HEK293 (cell line): Measurements from ENCODE around the gene AJM1.
A peak's percentile ranks its signal among the peaks of the same experiment; 100 is the strongest.

Experiments used
- GFI1B ChIP-seq: fragments of 450-650 bp; formaldehyde crosslinking; IDR thresholded peaks from 2 replicates; pipeline ENCODE4 v1.5.1; 2016; ENCODE audit warnings: missing biosample characterization, missing genetic modification characterization
- MEIS1 ChIP-seq: sonication (generic); formaldehyde crosslinking; IDR thresholded peaks from 2 replicates; pipeline ENCODE4 v1.8.1; 2022; ENCODE audit warnings: missing genetic modification reagents, mild to moderate bottlenecking, borderline replicate concordance
- RBAK ChIP-seq: fragments of 450-650 bp; formaldehyde crosslinking; IDR thresholded peaks from 2 replicates; pipeline ENCODE4 v1.5.1; 2016; ENCODE audit warnings: missing biosample characterization, missing genetic modification characterization
- SP7 ChIP-seq: fragments of 450-650 bp; formaldehyde crosslinking; IDR thresholded peaks from 2 replicates; pipeline ENCODE4 v1.5.1; 2016; ENCODE audit warnings: missing biosample characterization, missing genetic modification characterization
- WT1 ChIP-seq: fragments of 450-650 bp; formaldehyde crosslinking; IDR thresholded peaks from 2 replicates; pipeline ENCODE4 v1.5.1; 2016; ENCODE audit warnings: missing biosample characterization, missing genetic modification characterization
- YY1 ChIP-seq: fragments of 450-650 bp; formaldehyde crosslinking; IDR thresholded peaks from 2 replicates; pipeline ENCODE4 v1.5.1; 2018; ENCODE audit warnings: missing biosample characterization, missing genetic modification characterization
- ZBTB20 ChIP-seq: fragments of 450-650 bp; formaldehyde crosslinking; IDR thresholded peaks from 2 replicates; pipeline ENCODE4 v1.5.1; 2016; ENCODE audit warnings: missing biosample characterization, missing genetic modification characterization
- ZFHX2 ChIP-seq: fragments of 450-650 bp; formaldehyde crosslinking; conservative IDR thresholded peaks from 2 replicates; pipeline ENCODE4 v1.5.1; 2016; ENCODE audit warnings: missing biosample characterization, missing genetic modification characterization
- ZIC2 ChIP-seq: fragments of 450-650 bp; formaldehyde crosslinking; IDR thresholded peaks from 2 replicates; pipeline ENCODE4 v1.5.1; 2016; ENCODE audit warnings: missing biosample characterization, missing genetic modification characterization
- ZNF138 ChIP-seq: fragments of 450-650 bp; formaldehyde crosslinking; IDR thresholded peaks from 2 replicates; pipeline ENCODE4 v1.5.1; 2016; ENCODE audit warnings: missing biosample characterization, missing genetic modification characterization, borderline replicate concordance
- ZNF214 ChIP-seq: fragments of 450-650 bp; formaldehyde crosslinking; IDR thresholded peaks from 2 replicates; pipeline ENCODE4 v1.5.1; 2017; ENCODE audit warnings: missing biosample characterization, mild to moderate bottlenecking, missing genetic modification characterization, borderline replicate concordance
- ZNF223 ChIP-seq: fragments of 450-650 bp; formaldehyde crosslinking; IDR thresholded peaks from 2 replicates; pipeline ENCODE4 v1.5.1; 2016; ENCODE audit warnings: missing biosample characterization, missing genetic modification characterization
- ZNF292 ChIP-seq: fragments of 450-650 bp; formaldehyde crosslinking; IDR thresholded peaks from 2 replicates; pipeline ENCODE4 v1.5.1; 2016; ENCODE audit warnings: low read depth, missing biosample characterization, missing genetic modification characterization, borderline replicate concordance
- ZNF335 ChIP-seq: fragments of 450-650 bp; formaldehyde crosslinking; conservative IDR thresholded peaks from 2 replicates; pipeline ENCODE4 v1.5.1; 2016; ENCODE audit warnings: missing biosample characterization, missing genetic modification characterization
- ZNF341 ChIP-seq: fragments of 450-650 bp; formaldehyde crosslinking; IDR thresholded peaks from 2 replicates; pipeline ENCODE4; 2016; ENCODE audit warnings: low read depth, missing biosample characterization, missing genetic modification characterization
- ZNF571 ChIP-seq: fragments of 450-650 bp; formaldehyde crosslinking; IDR thresholded peaks from 2 replicates; pipeline ENCODE4 v1.5.0; 2017; ENCODE audit warnings: missing biosample characterization, missing genetic modification characterization
- ZNF621 ChIP-seq: fragments of 450-650 bp; formaldehyde crosslinking; IDR thresholded peaks from 2 replicates; pipeline ENCODE4 v1.5.1; 2017; ENCODE audit warnings: missing biosample characterization, missing genetic modification characterization
- ZSCAN23 ChIP-seq: fragments of 450-650 bp; formaldehyde crosslinking; IDR thresholded peaks from 2 replicates; pipeline ENCODE4 v1.5.1; 2016; ENCODE audit warnings: missing biosample characterization, missing genetic modification characterization
- TF ChIP-seq, protein P1 (sequence below): fragments of 450-650 bp; formaldehyde crosslinking; IDR thresholded peaks from 2 replicates; pipeline ENCODE4 v1.5.1; 2017; ENCODE audit warnings: missing biosample characterization, missing genetic modification characterization
- TF ChIP-seq, protein P2 (sequence below): fragments of 450-650 bp; formaldehyde crosslinking; IDR thresholded peaks from 2 replicates; pipeline ENCODE4 v1.5.1; 2016; ENCODE audit warnings: missing biosample characterization, missing genetic modification characterization, low read depth
- TF ChIP-seq, protein P3 (sequence below): fragments of 450-650 bp; formaldehyde crosslinking; IDR thresholded peaks from 2 replicates; pipeline ENCODE4 v1.5.1; 2017; ENCODE audit warnings: missing biosample characterization, missing genetic modification characterization
- TF ChIP-seq, protein P4 (sequence below): fragments of 450-650 bp; formaldehyde crosslinking; IDR thresholded peaks from 2 replicates; pipeline ENCODE4 v1.5.1; 2017; ENCODE audit warnings: missing biosample characterization, missing genetic modification characterization
- TF ChIP-seq, protein P5 (sequence below): fragments of 450-650 bp; formaldehyde crosslinking; IDR thresholded peaks from 2 replicates; pipeline ENCODE4 v1.5.1; 2016; ENCODE audit warnings: missing biosample characterization, missing genetic modification characterization
- TF ChIP-seq, protein P6 (sequence below): fragments of 450-650 bp; formaldehyde crosslinking; IDR thresholded peaks from 2 replicates; pipeline ENCODE4 v1.5.1; 2016; ENCODE audit warnings: missing biosample characterization, missing genetic modification characterization
- TF ChIP-seq, protein P7 (sequence below): fragments of 450-650 bp; formaldehyde crosslinking; IDR thresholded peaks from 2 replicates; pipeline ENCODE4 v1.5.1; 2016; ENCODE audit warnings: missing biosample characterization, missing genetic modification characterization

Gene AJM1

DNA sequence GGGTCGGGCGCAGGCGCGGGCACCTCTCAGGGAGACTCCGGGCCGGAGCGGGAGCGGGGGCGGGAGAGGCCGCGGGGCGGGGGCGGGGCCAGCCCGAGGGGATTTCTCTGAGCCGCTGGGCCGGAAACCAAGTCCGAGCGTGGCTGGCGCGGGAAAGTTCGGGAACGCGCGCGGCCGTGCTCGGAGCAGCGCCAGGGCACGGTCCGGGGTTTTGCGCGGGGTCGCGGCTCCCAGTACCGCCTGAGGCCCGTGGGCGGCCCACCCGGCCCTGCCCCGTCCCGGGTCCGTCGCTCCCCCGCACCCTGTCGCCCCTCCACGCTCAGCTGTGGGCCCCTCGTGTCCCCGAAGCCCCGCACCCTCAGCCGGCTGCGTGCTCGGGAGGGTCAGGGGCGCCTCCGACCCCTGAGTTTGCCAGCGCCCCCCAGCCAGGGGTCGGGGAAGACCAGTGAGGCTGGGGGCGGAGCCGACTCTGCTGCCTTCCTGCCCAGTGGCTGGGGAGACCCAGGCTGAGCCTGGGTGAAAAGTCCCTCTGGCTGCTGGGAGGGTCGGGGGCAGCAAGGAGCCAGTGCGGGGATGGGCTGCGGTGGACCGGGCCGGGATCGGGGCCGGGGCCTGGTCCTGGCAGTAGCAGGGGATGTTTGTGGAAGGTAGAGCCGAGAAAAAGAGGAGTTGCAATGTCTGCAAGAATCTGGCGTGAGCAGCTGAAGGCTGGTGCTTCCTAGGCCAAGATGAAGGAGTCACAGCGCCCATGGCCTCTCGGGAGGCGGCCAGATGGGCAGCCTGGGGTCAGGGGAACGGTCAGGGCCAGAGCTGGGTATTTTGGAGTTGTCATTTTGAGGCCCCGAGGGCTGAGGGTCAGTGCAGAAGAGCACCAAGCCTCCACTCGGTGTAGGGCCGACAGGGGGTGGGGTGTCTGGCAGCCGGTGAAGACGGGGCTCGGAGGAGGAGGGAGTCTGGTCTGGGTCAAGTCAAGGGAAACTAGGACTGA is 44.6 kb downstream of the AJM1 start (continued):
- TF ChIP-seq, protein P1, sequence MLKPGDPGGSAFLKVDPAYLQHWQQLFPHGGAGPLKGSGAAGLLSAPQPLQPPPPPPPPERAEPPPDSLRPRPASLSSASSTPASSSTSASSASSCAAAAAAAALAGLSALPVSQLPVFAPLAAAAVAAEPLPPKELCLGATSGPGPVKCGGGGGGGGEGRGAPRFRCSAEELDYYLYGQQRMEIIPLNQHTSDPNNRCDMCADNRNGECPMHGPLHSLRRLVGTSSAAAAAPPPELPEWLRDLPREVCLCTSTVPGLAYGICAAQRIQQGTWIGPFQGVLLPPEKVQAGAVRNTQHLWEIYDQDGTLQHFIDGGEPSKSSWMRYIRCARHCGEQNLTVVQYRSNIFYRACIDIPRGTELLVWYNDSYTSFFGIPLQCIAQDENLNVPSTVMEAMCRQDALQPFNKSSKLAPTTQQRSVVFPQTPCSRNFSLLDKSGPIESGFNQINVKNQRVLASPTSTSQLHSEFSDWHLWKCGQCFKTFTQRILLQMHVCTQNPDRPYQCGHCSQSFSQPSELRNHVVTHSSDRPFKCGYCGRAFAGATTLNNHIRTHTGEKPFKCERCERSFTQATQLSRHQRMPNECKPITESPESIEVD (tag by site-specific recombination) = no peak
- TF ChIP-seq, protein P2, sequence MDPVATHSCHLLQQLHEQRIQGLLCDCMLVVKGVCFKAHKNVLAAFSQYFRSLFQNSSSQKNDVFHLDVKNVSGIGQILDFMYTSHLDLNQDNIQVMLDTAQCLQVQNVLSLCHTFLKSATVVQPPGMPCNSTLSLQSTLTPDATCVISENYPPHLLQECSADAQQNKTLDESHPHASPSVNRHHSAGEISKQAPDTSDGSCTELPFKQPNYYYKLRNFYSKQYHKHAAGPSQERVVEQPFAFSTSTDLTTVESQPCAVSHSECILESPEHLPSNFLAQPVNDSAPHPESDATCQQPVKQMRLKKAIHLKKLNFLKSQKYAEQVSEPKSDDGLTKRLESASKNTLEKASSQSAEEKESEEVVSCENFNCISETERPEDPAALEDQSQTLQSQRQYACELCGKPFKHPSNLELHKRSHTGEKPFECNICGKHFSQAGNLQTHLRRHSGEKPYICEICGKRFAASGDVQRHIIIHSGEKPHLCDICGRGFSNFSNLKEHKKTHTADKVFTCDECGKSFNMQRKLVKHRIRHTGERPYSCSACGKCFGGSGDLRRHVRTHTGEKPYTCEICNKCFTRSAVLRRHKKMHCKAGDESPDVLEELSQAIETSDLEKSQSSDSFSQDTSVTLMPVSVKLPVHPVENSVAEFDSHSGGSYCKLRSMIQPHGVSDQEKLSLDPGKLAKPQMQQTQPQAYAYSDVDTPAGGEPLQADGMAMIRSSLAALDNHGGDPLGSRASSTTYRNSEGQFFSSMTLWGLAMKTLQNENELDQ (tag by site-specific recombination) = no peak
- TF ChIP-seq ZNF621 (tag by site-specific recombination) (no peak), GFI1B (no peak), ZNF214 (tag by site-specific recombination) (no peak), ZIC2 (tag by site-specific recombination) (no peak), MEIS1 (CRISPR knock-in tag) (no peak), ZNF223 (no peak), ZFHX2 (peak; percentile 56), SP7 (no peak), ZNF292 (tag by site-specific recombination) (no peak), WT1 (no peak), ZNF138 (tag by site-specific recombination) (no peak), ZNF571 (tag by site-specific recombination) (no peak), ZBTB20 (tag by site-specific recombination) (0 out of 2 replicates have a peak, but pooled peaks have one; percentile 34), ZNF341 (tag by site-specific recombination) (no peak), RBAK (no peak), ZNF335 (peak; percentile 69), ZSCAN23 (tag by site-specific recombination) (no peak), YY1 (no peak)
- TF ChIP-seq, protein P3, sequence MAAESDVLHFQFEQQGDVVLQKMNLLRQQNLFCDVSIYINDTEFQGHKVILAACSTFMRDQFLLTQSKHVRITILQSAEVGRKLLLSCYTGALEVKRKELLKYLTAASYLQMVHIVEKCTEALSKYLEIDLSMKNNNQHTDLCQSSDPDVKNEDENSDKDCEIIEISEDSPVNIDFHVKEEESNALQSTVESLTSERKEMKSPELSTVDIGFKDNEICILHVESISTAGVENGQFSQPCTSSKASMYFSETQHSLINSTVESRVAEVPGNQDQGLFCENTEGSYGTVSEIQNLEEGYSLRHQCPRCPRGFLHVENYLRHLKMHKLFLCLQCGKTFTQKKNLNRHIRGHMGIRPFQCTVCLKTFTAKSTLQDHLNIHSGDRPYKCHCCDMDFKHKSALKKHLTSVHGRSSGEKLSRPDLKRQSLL (tag by site-specific recombination) = no peak
- TF ChIP-seq, protein P4, sequence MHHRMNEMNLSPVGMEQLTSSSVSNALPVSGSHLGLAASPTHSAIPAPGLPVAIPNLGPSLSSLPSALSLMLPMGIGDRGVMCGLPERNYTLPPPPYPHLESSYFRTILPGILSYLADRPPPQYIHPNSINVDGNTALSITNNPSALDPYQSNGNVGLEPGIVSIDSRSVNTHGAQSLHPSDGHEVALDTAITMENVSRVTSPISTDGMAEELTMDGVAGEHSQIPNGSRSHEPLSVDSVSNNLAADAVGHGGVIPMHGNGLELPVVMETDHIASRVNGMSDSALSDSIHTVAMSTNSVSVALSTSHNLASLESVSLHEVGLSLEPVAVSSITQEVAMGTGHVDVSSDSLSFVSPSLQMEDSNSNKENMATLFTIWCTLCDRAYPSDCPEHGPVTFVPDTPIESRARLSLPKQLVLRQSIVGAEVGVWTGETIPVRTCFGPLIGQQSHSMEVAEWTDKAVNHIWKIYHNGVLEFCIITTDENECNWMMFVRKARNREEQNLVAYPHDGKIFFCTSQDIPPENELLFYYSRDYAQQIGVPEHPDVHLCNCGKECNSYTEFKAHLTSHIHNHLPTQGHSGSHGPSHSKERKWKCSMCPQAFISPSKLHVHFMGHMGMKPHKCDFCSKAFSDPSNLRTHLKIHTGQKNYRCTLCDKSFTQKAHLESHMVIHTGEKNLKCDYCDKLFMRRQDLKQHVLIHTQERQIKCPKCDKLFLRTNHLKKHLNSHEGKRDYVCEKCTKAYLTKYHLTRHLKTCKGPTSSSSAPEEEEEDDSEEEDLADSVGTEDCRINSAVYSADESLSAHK (tag by site-specific recombination) = no peak
- TF ChIP-seq, protein P5, sequence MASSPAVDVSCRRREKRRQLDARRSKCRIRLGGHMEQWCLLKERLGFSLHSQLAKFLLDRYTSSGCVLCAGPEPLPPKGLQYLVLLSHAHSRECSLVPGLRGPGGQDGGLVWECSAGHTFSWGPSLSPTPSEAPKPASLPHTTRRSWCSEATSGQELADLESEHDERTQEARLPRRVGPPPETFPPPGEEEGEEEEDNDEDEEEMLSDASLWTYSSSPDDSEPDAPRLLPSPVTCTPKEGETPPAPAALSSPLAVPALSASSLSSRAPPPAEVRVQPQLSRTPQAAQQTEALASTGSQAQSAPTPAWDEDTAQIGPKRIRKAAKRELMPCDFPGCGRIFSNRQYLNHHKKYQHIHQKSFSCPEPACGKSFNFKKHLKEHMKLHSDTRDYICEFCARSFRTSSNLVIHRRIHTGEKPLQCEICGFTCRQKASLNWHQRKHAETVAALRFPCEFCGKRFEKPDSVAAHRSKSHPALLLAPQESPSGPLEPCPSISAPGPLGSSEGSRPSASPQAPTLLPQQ (tag by site-specific recombination) = peak; percentile 75
- TF ChIP-seq, protein P6, sequence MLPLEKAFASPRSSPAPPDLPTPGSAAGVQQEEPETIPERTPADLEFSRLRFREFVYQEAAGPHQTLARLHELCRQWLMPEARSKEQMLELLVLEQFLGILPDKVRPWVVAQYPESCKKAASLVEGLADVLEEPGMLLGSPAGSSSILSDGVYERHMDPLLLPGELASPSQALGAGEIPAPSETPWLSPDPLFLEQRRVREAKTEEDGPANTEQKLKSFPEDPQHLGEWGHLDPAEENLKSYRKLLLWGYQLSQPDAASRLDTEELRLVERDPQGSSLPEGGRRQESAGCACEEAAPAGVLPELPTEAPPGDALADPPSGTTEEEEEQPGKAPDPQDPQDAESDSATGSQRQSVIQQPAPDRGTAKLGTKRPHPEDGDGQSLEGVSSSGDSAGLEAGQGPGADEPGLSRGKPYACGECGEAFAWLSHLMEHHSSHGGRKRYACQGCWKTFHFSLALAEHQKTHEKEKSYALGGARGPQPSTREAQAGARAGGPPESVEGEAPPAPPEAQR (tag by site-specific recombination) = no peak
- TF ChIP-seq, protein P7, sequence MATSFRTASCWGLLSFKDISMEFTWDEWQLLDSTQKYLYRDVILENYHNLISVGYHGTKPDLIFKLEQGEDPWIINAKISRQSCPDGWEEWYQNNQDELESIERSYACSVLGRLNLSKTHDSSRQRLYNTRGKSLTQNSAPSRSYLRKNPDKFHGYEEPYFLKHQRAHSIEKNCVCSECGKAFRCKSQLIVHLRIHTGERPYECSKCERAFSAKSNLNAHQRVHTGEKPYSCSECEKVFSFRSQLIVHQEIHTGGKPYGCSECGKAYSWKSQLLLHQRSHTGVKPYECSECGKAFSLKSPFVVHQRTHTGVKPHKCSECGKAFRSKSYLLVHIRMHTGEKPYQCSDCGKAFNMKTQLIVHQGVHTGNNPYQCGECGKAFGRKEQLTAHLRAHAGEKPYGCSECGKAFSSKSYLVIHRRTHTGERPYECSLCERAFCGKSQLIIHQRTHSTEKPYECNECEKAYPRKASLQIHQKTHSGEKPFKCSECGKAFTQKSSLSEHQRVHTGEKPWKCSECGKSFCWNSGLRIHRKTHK (tag by site-specific recombination) = no peak
